WTC11 (cell line): ENCODE measurements around the gene CTNNA2.

Source experiments
- NFE2L1 ChIP-seq: sonication (generic); formaldehyde crosslinking; IDR thresholded peaks from 2 replicates; pipeline ENCODE4 v1.8.1; 2023; ENCODE audit warnings: missing genetic modification reagents
- NR2C2 ChIP-seq: sonication (generic); formaldehyde crosslinking; IDR thresholded peaks from 2 replicates; pipeline ENCODE4 v1.8.0; 2022; ENCODE audit warnings: mild to moderate bottlenecking, missing genetic modification reagents
- ZBTB21 ChIP-seq: sonication (generic); formaldehyde crosslinking; IDR thresholded peaks from 2 replicates; pipeline ENCODE4 v1.8.1; 2023; ENCODE audit warnings: mild to moderate bottlenecking, missing genetic modification reagents, borderline replicate concordance
- TF ChIP-seq, protein P1 (sequence below): sonication (generic); formaldehyde crosslinking; IDR thresholded peaks from 2 replicates; pipeline ENCODE4 v1.8.0; 2023; ENCODE audit warnings: missing genetic modification reagents
- TF ChIP-seq, protein P2 (sequence below): fragments of 200-600 bp; IDR thresholded peaks from 2 replicates; pipeline ENCODE4 v1.8.0; 2022; ENCODE audit warnings: antibody characterized with exemption

DNA sequence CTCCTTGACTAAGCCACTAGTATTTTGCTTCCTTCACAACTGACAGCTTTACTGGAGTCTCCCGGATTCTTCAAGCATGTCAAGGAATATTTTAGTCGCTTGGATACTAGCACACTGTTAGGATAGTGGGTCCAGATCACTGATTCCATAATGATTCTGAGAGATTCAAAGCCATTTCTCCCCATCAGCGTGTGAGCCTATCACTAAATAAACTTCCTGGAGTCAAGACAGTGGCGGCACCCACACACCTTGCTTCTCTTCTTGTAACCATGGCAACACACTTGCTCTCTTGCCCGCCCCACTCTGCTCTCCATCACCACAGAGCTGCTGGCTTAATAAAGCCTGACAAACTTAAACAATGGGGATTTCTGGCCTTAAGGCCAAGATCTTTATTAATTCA, 546.6 kb downstream of the CTNNA2 start:
- TF ChIP-seq ZBTB21 (CRISPR knock-in tag) (no peak), NR2C2 (CRISPR knock-in tag) (no peak), NFE2L1 (no peak)
- TF ChIP-seq, protein P1, sequence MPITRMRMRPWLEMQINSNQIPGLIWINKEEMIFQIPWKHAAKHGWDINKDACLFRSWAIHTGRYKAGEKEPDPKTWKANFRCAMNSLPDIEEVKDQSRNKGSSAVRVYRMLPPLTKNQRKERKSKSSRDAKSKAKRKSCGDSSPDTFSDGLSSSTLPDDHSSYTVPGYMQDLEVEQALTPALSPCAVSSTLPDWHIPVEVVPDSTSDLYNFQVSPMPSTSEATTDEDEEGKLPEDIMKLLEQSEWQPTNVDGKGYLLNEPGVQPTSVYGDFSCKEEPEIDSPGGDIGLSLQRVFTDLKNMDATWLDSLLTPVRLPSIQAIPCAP: no peak
- TF ChIP-seq, protein P2, sequence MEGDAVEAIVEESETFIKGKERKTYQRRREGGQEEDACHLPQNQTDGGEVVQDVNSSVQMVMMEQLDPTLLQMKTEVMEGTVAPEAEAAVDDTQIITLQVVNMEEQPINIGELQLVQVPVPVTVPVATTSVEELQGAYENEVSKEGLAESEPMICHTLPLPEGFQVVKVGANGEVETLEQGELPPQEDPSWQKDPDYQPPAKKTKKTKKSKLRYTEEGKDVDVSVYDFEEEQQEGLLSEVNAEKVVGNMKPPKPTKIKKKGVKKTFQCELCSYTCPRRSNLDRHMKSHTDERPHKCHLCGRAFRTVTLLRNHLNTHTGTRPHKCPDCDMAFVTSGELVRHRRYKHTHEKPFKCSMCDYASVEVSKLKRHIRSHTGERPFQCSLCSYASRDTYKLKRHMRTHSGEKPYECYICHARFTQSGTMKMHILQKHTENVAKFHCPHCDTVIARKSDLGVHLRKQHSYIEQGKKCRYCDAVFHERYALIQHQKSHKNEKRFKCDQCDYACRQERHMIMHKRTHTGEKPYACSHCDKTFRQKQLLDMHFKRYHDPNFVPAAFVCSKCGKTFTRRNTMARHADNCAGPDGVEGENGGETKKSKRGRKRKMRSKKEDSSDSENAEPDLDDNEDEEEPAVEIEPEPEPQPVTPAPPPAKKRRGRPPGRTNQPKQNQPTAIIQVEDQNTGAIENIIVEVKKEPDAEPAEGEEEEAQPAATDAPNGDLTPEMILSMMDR: no peak
